Measurements from ENCODE around the gene JHY.

GRCh38 chr11:122954455-122954854 lies 71.9 kb downstream of the JHY start:
- no peak for TF ChIP-seq POLR2A (IDR thresholded peaks at IDR 0.05)
- TF ChIP-seq, protein P1, sequence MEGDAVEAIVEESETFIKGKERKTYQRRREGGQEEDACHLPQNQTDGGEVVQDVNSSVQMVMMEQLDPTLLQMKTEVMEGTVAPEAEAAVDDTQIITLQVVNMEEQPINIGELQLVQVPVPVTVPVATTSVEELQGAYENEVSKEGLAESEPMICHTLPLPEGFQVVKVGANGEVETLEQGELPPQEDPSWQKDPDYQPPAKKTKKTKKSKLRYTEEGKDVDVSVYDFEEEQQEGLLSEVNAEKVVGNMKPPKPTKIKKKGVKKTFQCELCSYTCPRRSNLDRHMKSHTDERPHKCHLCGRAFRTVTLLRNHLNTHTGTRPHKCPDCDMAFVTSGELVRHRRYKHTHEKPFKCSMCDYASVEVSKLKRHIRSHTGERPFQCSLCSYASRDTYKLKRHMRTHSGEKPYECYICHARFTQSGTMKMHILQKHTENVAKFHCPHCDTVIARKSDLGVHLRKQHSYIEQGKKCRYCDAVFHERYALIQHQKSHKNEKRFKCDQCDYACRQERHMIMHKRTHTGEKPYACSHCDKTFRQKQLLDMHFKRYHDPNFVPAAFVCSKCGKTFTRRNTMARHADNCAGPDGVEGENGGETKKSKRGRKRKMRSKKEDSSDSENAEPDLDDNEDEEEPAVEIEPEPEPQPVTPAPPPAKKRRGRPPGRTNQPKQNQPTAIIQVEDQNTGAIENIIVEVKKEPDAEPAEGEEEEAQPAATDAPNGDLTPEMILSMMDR (IDR thresholded peaks at IDR 0.05): no peak

Measured in lower leg skin (tissue), 3 donors.